ENCODE results near the gene C9orf152. TPM values are rescaled to one million over a fixed set of nuclear protein-coding genes. Genes with fewer than 3 reads are reported as not detected.

The C9orf152 gene, protein sequence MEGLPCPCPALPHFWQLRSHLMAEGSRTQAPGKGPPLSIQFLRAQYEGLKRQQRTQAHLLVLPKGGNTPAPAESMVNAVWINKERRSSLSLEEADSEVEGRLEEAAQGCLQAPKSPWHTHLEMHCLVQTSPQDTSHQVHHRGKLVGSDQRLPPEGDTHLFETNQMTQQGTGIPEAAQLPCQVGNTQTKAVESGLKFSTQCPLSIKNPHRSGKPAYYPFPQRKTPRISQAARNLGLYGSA
- not detected in 2 replicates for polyA plus RNA-seq (2012; rRNA removed)
- polyA plus RNA-seq (2012; cell fraction: cytosol; rRNA removed) = not detected in 2 replicates
- polyA plus RNA-seq (2012; cell fraction: nucleus; rRNA removed) = not detected in 2 replicates

DNA sequence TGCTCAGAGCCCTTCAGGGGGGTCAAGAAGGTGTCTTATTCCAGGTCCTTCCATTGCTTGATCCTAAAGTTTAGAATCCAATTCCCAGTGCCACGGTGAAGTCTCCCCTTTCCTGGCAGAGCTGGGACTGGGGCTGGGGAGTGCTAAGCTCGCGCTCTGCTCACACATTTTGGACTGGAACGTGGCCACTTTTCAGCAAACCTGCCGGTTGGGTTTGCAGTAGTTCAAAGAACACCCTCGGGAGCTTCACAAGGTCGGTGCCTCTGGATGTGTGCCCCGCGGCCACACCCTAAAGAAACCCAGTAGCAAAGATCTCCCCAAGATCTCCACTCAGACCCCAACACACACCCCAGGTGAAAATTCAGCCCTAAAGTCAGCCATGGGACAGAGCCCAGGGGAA is at the start of gene C9orf152:
Gene C9orf152 (minus strand): TSS at position 129 of the 400 bp plus-strand sequence. CDS start 580 bp downstream, outside the sequence.
- no peaks in the 10 kb centered on the region for H3F3A ChIP-seq (replicated peaks; ENCODE audit: insufficient read depth)
- H3K4me3 ChIP-seq (ENCODE audit: low read depth in 2 of 2, low read length in 1 of 2) = no peak within 1 kb of the TSS
- WGBS (ENCODE audit: low lambda C conversion rate) = 59% methylated on average over 8 of the region's 9 CpGs
- no peak within 1 kb of the TSS for H3K4me2 ChIP-seq
- H3K9me2 ChIP-seq = no peaks in the 10 kb centered on the region
- H4K20me1 ChIP-seq (ENCODE audit: insufficient read depth) = no peaks in the 10 kb centered on the region
- H2AFZ ChIP-seq (ENCODE audit: low read depth) = no peak within 1 kb of the TSS
- TF ChIP-seq GATA2 (CRISPR knock-in tag; IDR thresholded peaks at IDR 0.05) = no peak
- no peak for TF ChIP-seq MXI1 (IDR thresholded peaks at IDR 0.05; ENCODE audit: low read depth, low read length)
- TF ChIP-seq, protein P1, sequence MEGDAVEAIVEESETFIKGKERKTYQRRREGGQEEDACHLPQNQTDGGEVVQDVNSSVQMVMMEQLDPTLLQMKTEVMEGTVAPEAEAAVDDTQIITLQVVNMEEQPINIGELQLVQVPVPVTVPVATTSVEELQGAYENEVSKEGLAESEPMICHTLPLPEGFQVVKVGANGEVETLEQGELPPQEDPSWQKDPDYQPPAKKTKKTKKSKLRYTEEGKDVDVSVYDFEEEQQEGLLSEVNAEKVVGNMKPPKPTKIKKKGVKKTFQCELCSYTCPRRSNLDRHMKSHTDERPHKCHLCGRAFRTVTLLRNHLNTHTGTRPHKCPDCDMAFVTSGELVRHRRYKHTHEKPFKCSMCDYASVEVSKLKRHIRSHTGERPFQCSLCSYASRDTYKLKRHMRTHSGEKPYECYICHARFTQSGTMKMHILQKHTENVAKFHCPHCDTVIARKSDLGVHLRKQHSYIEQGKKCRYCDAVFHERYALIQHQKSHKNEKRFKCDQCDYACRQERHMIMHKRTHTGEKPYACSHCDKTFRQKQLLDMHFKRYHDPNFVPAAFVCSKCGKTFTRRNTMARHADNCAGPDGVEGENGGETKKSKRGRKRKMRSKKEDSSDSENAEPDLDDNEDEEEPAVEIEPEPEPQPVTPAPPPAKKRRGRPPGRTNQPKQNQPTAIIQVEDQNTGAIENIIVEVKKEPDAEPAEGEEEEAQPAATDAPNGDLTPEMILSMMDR (IDR thresholded peaks at IDR 0.05) = no peak
- TF ChIP-seq YY1 (IDR thresholded peaks at IDR 0.05; ENCODE audit: low read depth) = no peak
- no peak for TF ChIP-seq NFIC (IDR thresholded peaks at IDR 0.05; ENCODE audit: borderline replicate concordance)
- TF ChIP-seq, protein P2, sequence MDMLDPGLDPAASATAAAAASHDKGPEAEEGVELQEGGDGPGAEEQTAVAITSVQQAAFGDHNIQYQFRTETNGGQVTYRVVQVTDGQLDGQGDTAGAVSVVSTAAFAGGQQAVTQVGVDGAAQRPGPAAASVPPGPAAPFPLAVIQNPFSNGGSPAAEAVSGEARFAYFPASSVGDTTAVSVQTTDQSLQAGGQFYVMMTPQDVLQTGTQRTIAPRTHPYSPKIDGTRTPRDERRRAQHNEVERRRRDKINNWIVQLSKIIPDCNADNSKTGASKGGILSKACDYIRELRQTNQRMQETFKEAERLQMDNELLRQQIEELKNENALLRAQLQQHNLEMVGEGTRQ (IDR thresholded peaks at IDR 0.05; ENCODE audit: borderline replicate concordance, low read depth, low read length) = no peak
- TF ChIP-seq, protein P3, sequence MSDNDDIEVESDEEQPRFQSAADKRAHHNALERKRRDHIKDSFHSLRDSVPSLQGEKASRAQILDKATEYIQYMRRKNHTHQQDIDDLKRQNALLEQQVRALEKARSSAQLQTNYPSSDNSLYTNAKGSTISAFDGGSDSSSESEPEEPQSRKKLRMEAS (IDR thresholded peaks at IDR 0.05; ENCODE audit: low read depth) = no peak
- no peak for TF ChIP-seq FOSL2 (IDR thresholded peaks at IDR 0.05; ENCODE audit: borderline replicate concordance, low read depth)
- no peak for TF ChIP-seq FOXJ3 (CRISPR knock-in tag; IDR thresholded peaks at IDR 0.05)
- no peak for TF ChIP-seq GABPA (IDR thresholded peaks at IDR 0.05; ENCODE audit: low read depth)
- TF ChIP-seq RXRA (IDR thresholded peaks at IDR 0.05; ENCODE audit: borderline replicate concordance, low read depth) = no peak
- no peak for TF ChIP-seq EP300 (IDR thresholded peaks at IDR 0.05; ENCODE audit: borderline replicate concordance in 1 of 2, low read depth in 1 of 2, low read length in 1 of 2)
- no peak for TF ChIP-seq FOXM1 (IDR thresholded peaks at IDR 0.05; ENCODE audit: low read depth)
- no peak for TF ChIP-seq JUND (IDR thresholded peaks at IDR 0.05)
- no peak for TF ChIP-seq SMC3 (IDR thresholded peaks at IDR 0.05; ENCODE audit: low read depth, low read length)
- TF ChIP-seq ELF1 (IDR thresholded peaks at IDR 0.05) = no peak
- no peak for TF ChIP-seq MEF2A (IDR thresholded peaks at IDR 0.05; ENCODE audit: borderline replicate concordance, low read depth)
- TF ChIP-seq TAF1 (IDR thresholded peaks at IDR 0.05; ENCODE audit: borderline replicate concordance, low read depth, low read length) = no peak
- TF ChIP-seq EZH2phosphoT487 (IDR thresholded peaks at IDR 0.05; ENCODE audit: borderline replicate concordance, low read depth) = no peak
- no peak for TF ChIP-seq RFX5 (IDR thresholded peaks at IDR 0.05; ENCODE audit: low read length)
- H3K36me3 ChIP-seq (replicated peaks in 1 of 2; ENCODE audit: control insufficient read depth in 1 of 2, insufficient read depth in 2 of 2, low read length in 1 of 2) = no peaks in the 10 kb centered on the region
- H3K79me2 ChIP-seq (ENCODE audit: insufficient read depth) = no peaks in the 10 kb centered on the region
- no peaks in the 10 kb centered on the region for H3K9me3 ChIP-seq
- no peaks in the 10 kb centered on the region; the same call in 1 of the 2 replicates for H3K27me3 ChIP-seq (ENCODE audit: insufficient read depth)
- CTCF ChIA-PET = interaction anchor here (0.8 kb wide), 1 partner anchor 11 kb away, joined by 3 read pairs; no protein-coding TSS in a partner anchor
- no peak within 1 kb of the TSS for H3K9ac ChIP-seq
- no peaks in the 10 kb centered on the region for H3K4me1 ChIP-seq (ENCODE audit: control insufficient read depth in 1 of 2, insufficient read depth in 2 of 2, low read depth in 1 of 2, low read length in 1 of 2)
- no peak within 1 kb of the TSS for H3K27ac ChIP-seq (ENCODE audit: low read depth in 2 of 2, low read length in 1 of 2)
- POLR2A ChIA-PET = no interaction called here
- no peak for DNase-seq
